AG04449 (cell line): ENCODE data around the gene KIAA0040.

Experiments used
- CTCF ChIA-PET: fragments of 350-600 bp; formaldehyde crosslinking; extraction: SDS; loops from one replicate; lab custom pipeline; 2021; ENCODE audit warnings: antibody characterized with exemption; lab: Yijun Ruan, JAX
- POLR2A ChIA-PET: fragments of 400-600, 350-600 bp; formaldehyde crosslinking; extraction: SDS; loops from one replicate; lab custom pipeline; 2020; ENCODE audit warnings: antibody characterized with exemption, inconsistent platforms; lab: Yijun Ruan, JAX
- DNase-seq: peaks from one replicate; pipeline ENCODE4 v3.0.0-alpha.2; 2010; ENCODE audit warnings: low read depth, low spot score
- H3K4me3 ChIP-seq: 2 replicates; pipeline ENCODE4 v1.5.1; 2011; ENCODE audit warnings: low read depth, mild to moderate bottlenecking, control low read depth, low read length
- TF ChIP-seq, protein P1 (sequence below): IDR thresholded peaks from one replicate; pipeline ENCODE4 v1.5.1; 2011; ENCODE audit warnings: mild to moderate bottlenecking, moderate library complexity, low read length, control low read depth, inconsistent platforms; ENCODE audit not compliant: insufficient read depth; ENCODE audit errors: missing control alignments

KIAA0040 gene

DNA sequence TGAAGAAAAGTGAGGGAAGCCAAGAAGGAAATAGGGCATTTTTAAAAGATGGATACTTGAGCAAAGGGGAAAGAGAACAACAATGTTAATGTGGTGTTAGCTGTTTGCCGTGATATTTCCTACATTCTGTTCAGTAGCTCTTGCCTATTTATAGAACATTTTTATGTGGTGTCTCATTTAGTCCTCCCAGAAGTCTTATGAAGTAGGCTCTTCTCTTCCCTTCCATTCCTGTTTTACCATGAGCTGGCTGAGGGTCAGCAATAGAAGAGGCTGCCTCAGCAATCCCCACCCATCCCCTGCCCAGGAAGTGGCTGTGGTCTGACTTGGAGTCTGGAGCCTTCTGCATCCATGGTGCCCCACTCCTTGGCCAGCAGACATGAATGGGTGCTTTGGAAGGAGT, 60.1 kb downstream of the KIAA0040 start:
- peak; percentile 29 for DNase-seq
- H3K4me3 ChIP-seq: no peak overlapping the region
- TF ChIP-seq, protein P1, sequence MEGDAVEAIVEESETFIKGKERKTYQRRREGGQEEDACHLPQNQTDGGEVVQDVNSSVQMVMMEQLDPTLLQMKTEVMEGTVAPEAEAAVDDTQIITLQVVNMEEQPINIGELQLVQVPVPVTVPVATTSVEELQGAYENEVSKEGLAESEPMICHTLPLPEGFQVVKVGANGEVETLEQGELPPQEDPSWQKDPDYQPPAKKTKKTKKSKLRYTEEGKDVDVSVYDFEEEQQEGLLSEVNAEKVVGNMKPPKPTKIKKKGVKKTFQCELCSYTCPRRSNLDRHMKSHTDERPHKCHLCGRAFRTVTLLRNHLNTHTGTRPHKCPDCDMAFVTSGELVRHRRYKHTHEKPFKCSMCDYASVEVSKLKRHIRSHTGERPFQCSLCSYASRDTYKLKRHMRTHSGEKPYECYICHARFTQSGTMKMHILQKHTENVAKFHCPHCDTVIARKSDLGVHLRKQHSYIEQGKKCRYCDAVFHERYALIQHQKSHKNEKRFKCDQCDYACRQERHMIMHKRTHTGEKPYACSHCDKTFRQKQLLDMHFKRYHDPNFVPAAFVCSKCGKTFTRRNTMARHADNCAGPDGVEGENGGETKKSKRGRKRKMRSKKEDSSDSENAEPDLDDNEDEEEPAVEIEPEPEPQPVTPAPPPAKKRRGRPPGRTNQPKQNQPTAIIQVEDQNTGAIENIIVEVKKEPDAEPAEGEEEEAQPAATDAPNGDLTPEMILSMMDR: no peak
- ChIA-PET CTCF (interaction anchor here (0.7 to 1.9 kb wide), 6 partner anchors 10 to 22 kb away, joined by 3 to 10 read pairs (median 4); no protein-coding TSS in a partner anchor), POLR2A (interaction anchor here (0.5 kb wide), 1 partner anchor 48 kb away, joined by 3 read pairs; no protein-coding TSS in a partner anchor)

DNA sequence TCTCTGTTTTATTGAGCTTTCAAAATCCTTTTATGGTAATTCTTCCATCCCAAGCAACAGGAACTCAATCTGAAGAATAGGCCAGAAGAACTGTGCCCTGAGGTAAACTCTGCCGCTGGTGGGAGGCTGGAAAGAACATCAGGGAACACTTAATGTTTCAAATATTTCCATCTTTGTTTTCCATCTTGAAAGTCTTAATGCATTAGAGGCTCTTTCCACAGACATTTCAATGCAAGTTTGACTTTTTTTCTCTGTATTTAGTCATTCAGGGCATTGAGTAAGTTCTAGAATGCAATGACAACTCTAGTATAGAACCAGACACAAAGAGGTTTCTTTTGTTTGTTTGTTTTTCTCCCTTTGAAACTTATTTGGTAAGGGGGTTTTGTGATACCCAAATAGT, 61.5 kb downstream of the KIAA0040 start:
- no peak for DNase-seq
- POLR2A ChIA-PET: no interaction called here
- CTCF ChIA-PET: interaction anchor here (0.7 to 1.3 kb wide), 4 partner anchors 15 to 102 kb away, joined by 3 to 6 read pairs (median 4); no protein-coding TSS in a partner anchor
- TF ChIP-seq, protein P1: no peak
- H3K4me3 ChIP-seq: no peak overlapping the region

DNA sequence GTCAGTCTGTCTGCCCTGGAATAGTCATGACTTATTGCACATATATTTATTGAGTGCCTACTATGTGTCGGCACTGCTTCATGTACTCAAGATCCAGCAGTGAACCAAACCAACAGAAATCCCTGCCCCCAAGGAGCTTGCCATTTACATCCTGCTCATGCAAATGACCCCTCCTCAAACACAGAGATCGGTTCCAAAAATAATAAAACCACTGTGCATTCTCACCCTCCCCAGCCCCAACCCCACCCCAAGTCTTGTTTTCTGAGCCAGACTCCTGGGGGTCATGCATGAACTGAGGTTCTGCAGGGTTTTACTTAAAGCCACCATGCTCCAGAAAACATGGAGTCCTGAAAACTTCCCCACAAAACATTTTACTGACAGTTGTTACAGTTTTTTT, 61.9 kb downstream of the KIAA0040 start:
- H3K4me3 ChIP-seq: no peak overlapping the region
- TF ChIP-seq, protein P1: no peak
- DNase-seq: no peak
- CTCF ChIA-PET: interaction anchor here (0.7 to 4.0 kb wide), 2 partner anchors 16 to 101 kb away, joined by 4 to 20 read pairs; no protein-coding TSS in a partner anchor
- POLR2A ChIA-PET: no interaction called here

DNA sequence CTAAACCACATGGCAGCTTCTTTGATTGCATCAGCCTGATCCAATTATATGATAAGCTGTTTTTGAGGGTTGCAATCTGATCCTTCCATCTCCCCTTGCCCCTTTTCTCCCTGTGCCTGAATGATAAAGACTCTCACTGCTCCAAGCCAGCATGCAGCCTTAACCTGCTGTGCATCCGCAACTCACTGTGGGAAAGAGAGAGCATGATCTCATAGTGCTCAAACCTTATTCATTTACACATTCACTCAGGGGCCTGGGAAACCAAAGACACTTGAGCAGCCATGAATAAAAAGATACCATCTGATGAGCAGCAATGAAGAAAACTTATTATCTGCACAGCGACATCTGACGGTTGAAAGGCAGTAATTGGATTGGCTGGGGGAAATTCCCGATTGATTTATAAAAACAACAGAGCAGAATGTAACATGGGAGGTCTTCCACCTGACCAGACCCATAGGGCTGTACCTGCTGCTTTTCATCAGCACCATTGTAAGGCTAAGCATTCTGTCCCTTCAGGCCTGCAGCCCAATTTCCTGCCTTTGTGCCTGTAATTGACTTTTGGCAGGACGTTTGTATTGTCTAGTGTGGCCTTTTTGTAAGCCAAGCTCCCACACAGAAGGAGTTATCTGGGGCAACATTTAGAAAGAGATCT, 62.5 kb downstream of the KIAA0040 start:
- no peak for DNase-seq
- H3K4me3 ChIP-seq: no peak overlapping the region
- TF ChIP-seq, protein P1: no peak
- ChIA-PET POLR2A (no interaction called here), CTCF (interaction anchor here (0.7 to 4.0 kb wide), 3 partner anchors 16 to 101 kb away, joined by 4 to 20 read pairs (median 7); no protein-coding TSS in a partner anchor)

DNA sequence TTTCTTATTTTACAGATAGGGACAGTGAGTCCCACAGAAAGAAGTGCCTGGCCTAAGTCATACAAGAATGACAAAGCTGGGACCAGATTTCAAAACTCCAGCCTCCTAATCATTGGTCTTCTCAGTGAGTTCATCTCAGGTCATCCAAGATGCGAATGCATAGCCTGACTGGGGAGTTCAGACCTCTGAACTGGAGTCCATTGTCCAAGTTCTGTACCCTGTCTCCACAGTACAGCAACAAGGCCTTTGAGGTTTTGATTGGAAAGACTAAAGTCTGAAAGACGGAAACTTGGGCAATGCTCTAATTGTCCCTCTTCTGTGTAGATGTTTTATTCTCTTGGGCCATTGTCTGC, 63.0 kb downstream of the KIAA0040 start:
- H3K4me3 ChIP-seq: no peak overlapping the region
- TF ChIP-seq, protein P1: no peak
- ChIA-PET CTCF (interaction anchor here (1.8 to 4.0 kb wide), 2 partner anchors 17 to 100 kb away, joined by 7 to 20 read pairs; no protein-coding TSS in a partner anchor), POLR2A (no interaction called here)
- DNase-seq: no peak

DNA sequence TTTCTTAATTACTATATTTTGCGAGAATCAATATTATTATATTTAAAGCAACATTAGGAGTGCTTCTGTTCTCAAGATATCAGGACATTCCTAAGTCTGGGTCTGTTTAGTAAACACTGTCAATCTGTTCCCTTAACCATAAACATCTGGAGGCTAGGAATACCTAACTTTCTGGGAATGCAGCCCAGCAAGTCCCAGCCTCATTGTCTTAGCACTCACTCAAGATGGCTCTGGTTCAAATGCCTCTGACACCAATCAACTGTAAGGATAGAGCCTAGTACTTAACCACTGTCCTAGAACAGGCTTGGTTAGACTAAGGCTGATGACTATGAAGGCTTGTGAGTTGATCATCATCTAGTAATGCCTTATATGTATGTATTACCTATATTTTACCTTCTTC, 63.4 kb downstream of the KIAA0040 start:
- ChIA-PET CTCF (interaction anchor here (1.4 to 4.0 kb wide), 3 partner anchors 17 to 100 kb away, joined by 4 to 20 read pairs (median 7); no protein-coding TSS in a partner anchor), POLR2A (no interaction called here)
- TF ChIP-seq, protein P1: no peak
- no peak for DNase-seq
- no peak overlapping the region for H3K4me3 ChIP-seq
